ENCODE data around the gene CYP2W1.

CYP2W1 gene

GRCh38 chr7:978416-979091 is 4.4 kb upstream of the CYP2W1 start:
- Histone ChIP-seq H3K9me3 (ENCODE audit: control extremely low read depth in 1 of 5, control insufficient read depth in 4 of 5, insufficient read depth in 2 of 5, low read depth in 1 of 5, low read length in 4 of 5) (no peaks in the 10 kb centered on the region), H3K4me3 (ENCODE audit: control insufficient read depth in 1 of 7, extremely low read depth in 1 of 7, insufficient read depth in 4 of 7, low read depth in 2 of 7, low read length in 6 of 7) (no peak overlapping the region), H3K36me3 (ENCODE audit: control insufficient read depth in 4 of 4, insufficient read depth in 4 of 4, low read length in 3 of 4) (no peaks in the 10 kb centered on the region), H3K27ac (ENCODE audit: insufficient read depth in 1 of 2, low read depth in 1 of 2, low read length in 2 of 2, poor library complexity in 1 of 2, severe bottlenecking in 2 of 2) (no peak overlapping the region), H3K4me1 (ENCODE audit: control extremely low read depth in 1 of 4, control insufficient read depth in 4 of 4, insufficient read depth in 4 of 4, low read length in 3 of 4) (peaks cover 3 to 16% (median 12%) of the 10 kb centered on the region in 4 experiments), H3K27me3 (replicated peaks in 2 of 5; ENCODE audit: control insufficient read depth in 4 of 5, insufficient read depth in 5 of 5, low read length in 4 of 5) (no peaks in the 10 kb centered on the region)
- POLR2A ChIA-PET, result interaction anchor here (0.8 kb wide), 1 partner anchor 11 kb away, joined by 5 read pairs; no protein-coding TSS in a partner anchor
- 96% methylated on average over 24 of the region's 24 CpGs for WGBS (ENCODE audit: insufficient coverage)
- DNase-seq, result no peak
- CTCF ChIA-PET, result interaction anchor here (1.0 to 5.4 kb wide), 2 partner anchors 15 to 67 kb away, joined by 3 to 41 read pairs; no protein-coding TSS in a partner anchor

- Histone ChIP-seq H3K4me1 (ENCODE audit: control extremely low read depth in 1 of 4, control insufficient read depth in 4 of 4, insufficient read depth in 4 of 4, low read length in 3 of 4) (peaks cover 3 to 11% (median 9%) of the 10 kb centered on the region in 4 experiments), H3K27me3 (replicated peaks in 2 of 5; ENCODE audit: control insufficient read depth in 4 of 5, insufficient read depth in 5 of 5, low read length in 4 of 5) (no peaks in the 10 kb centered on the region), H3K4me3 (ENCODE audit: control insufficient read depth in 1 of 7, extremely low read depth in 1 of 7, insufficient read depth in 4 of 7, low read depth in 2 of 7, low read length in 6 of 7) (no peak overlapping the region), H3K27ac (ENCODE audit: insufficient read depth in 1 of 2, low read depth in 1 of 2, low read length in 2 of 2, poor library complexity in 1 of 2, severe bottlenecking in 2 of 2) (no peak overlapping the region), H3K36me3 (ENCODE audit: control insufficient read depth in 4 of 4, insufficient read depth in 4 of 4, low read length in 3 of 4) (no peaks in the 10 kb centered on the region), H3K9me3 (ENCODE audit: control extremely low read depth in 1 of 5, control insufficient read depth in 4 of 5, insufficient read depth in 2 of 5, low read depth in 1 of 5, low read length in 4 of 5) (no peaks in the 10 kb centered on the region)
- CTCF ChIA-PET, result interaction anchor here (5.4 kb wide), 1 partner anchor 14 kb away, joined by 41 read pairs; no protein-coding TSS in a partner anchor
- no peak for DNase-seq
- POLR2A ChIA-PET, result no interaction called here
- 98% methylated on average over 16 of the region's 16 CpGs for WGBS (ENCODE audit: insufficient coverage)
These were observed 3.8 kb upstream of the CYP2W1 start for GRCh38 chr7:979151-979550.

- no peak overlapping the region for H3K27ac ChIP-seq (ENCODE audit: insufficient read depth in 1 of 2, low read depth in 1 of 2, low read length in 2 of 2, poor library complexity in 1 of 2, severe bottlenecking in 2 of 2)
- ChIA-PET CTCF (interaction anchor here (5.4 kb wide), 1 partner anchor 13 kb away, joined by 41 read pairs; no protein-coding TSS in a partner anchor), POLR2A (no interaction called here)
- H3K36me3 ChIP-seq (ENCODE audit: control insufficient read depth in 4 of 4, insufficient read depth in 4 of 4, low read length in 3 of 4), result no peaks in the 10 kb centered on the region
- no peaks in the 10 kb centered on the region for H3K27me3 ChIP-seq (replicated peaks in 2 of 5; ENCODE audit: control insufficient read depth in 4 of 5, insufficient read depth in 5 of 5, low read length in 4 of 5)
- no peak overlapping the region for H3K4me3 ChIP-seq (ENCODE audit: control insufficient read depth in 1 of 7, extremely low read depth in 1 of 7, insufficient read depth in 4 of 7, low read depth in 2 of 7, low read length in 6 of 7)
- peaks cover 0 to 6% (median 4%) of the 10 kb centered on the region in 4 experiments for H3K4me1 ChIP-seq (ENCODE audit: control extremely low read depth in 1 of 4, control insufficient read depth in 4 of 4, insufficient read depth in 4 of 4, low read length in 3 of 4)
- no peaks in the 10 kb centered on the region for H3K9me3 ChIP-seq (ENCODE audit: control extremely low read depth in 1 of 5, control insufficient read depth in 4 of 5, insufficient read depth in 2 of 5, low read depth in 1 of 5, low read length in 4 of 5)
- DNase-seq, result no peak
- WGBS (ENCODE audit: insufficient coverage), result 93% methylated on average over 11 of the region's 15 CpGs
These were observed 3.0 kb upstream of the CYP2W1 start for GRCh38 chr7:979886-980571.

- H3K27ac ChIP-seq (ENCODE audit: insufficient read depth in 1 of 2, low read depth in 1 of 2, low read length in 2 of 2, poor library complexity in 1 of 2, severe bottlenecking in 2 of 2), result no peak overlapping the region
- CTCF ChIA-PET, result interaction anchor here (0.7 to 1.3 kb wide), 6 partner anchors 10 to 84 kb away, joined by 3 to 4 read pairs (median 3); no protein-coding TSS in a partner anchor
- H3K36me3 ChIP-seq (ENCODE audit: control insufficient read depth in 4 of 4, insufficient read depth in 4 of 4, low read length in 3 of 4), result no peaks in the 10 kb centered on the region
- H3K4me1 ChIP-seq (ENCODE audit: control extremely low read depth in 1 of 4, control insufficient read depth in 4 of 4, insufficient read depth in 4 of 4, low read length in 3 of 4), result peaks cover 0 to 4% (median 0%) of the 10 kb centered on the region in 4 experiments
- H3K27me3 ChIP-seq (replicated peaks in 2 of 5; ENCODE audit: control insufficient read depth in 4 of 5, insufficient read depth in 5 of 5, low read length in 4 of 5), result peaks cover 0 to 16% (median 0%) of the 10 kb centered on the region in 5 experiments
- 94% methylated on average over 15 of the region's 19 CpGs for WGBS (ENCODE audit: insufficient coverage)
- no peaks in the 10 kb centered on the region for H3K9me3 ChIP-seq (ENCODE audit: control extremely low read depth in 1 of 5, control insufficient read depth in 4 of 5, insufficient read depth in 2 of 5, low read depth in 1 of 5, low read length in 4 of 5)
- no peak overlapping the region for H3K4me3 ChIP-seq (ENCODE audit: control insufficient read depth in 1 of 7, extremely low read depth in 1 of 7, insufficient read depth in 4 of 7, low read depth in 2 of 7, low read length in 6 of 7)
- POLR2A ChIA-PET, result no interaction called here
- no peak for DNase-seq
These were observed 1.0 kb upstream of the CYP2W1 start for GRCh38 chr7:981793-982510.

GRCh38 chr7:982511-983003 is 424 bp upstream of the CYP2W1 start:
- WGBS (ENCODE audit: insufficient coverage), result 88% methylated on average over 9 of the region's 10 CpGs
- H3K27ac ChIP-seq (ENCODE audit: insufficient read depth in 1 of 2, low read depth in 1 of 2, low read length in 2 of 2, poor library complexity in 1 of 2, severe bottlenecking in 2 of 2), result no peak overlapping the region
- no peak overlapping the region for H3K4me3 ChIP-seq (ENCODE audit: control insufficient read depth in 1 of 7, extremely low read depth in 1 of 7, insufficient read depth in 4 of 7, low read depth in 2 of 7, low read length in 6 of 7)
- no peaks in the 10 kb centered on the region for H3K36me3 ChIP-seq (ENCODE audit: control insufficient read depth in 4 of 4, insufficient read depth in 4 of 4, low read length in 3 of 4)
- CTCF ChIA-PET, result interaction anchor here (0.7 to 1.3 kb wide), 5 partner anchors 10 to 85 kb away, joined by 3 to 4 read pairs (median 3); no protein-coding TSS in a partner anchor
- POLR2A ChIA-PET, result no interaction called here
- H3K4me1 ChIP-seq (ENCODE audit: control extremely low read depth in 1 of 4, control insufficient read depth in 4 of 4, insufficient read depth in 4 of 4, low read length in 3 of 4), result peaks cover 0 to 4% (median 0%) of the 10 kb centered on the region in 4 experiments
- peaks cover 0 to 21% (median under 1%) of the 10 kb centered on the region in 5 experiments for H3K27me3 ChIP-seq (replicated peaks in 2 of 5; ENCODE audit: control insufficient read depth in 4 of 5, insufficient read depth in 5 of 5, low read length in 4 of 5)
- H3K9me3 ChIP-seq (ENCODE audit: control extremely low read depth in 1 of 5, control insufficient read depth in 4 of 5, insufficient read depth in 2 of 5, low read depth in 1 of 5, low read length in 4 of 5), result no peaks in the 10 kb centered on the region
- no peak for DNase-seq

GRCh38 chr7:983616-984071 is 663 bp downstream of the CYP2W1 start:
- WGBS (ENCODE audit: insufficient coverage), result 97% methylated on average over 18 of the region's 20 CpGs
- no peak overlapping the region for H3K27ac ChIP-seq (ENCODE audit: insufficient read depth in 1 of 2, low read depth in 1 of 2, low read length in 2 of 2, poor library complexity in 1 of 2, severe bottlenecking in 2 of 2)
- H3K27me3 ChIP-seq (replicated peaks in 2 of 5; ENCODE audit: control insufficient read depth in 4 of 5, insufficient read depth in 5 of 5, low read length in 4 of 5), result peaks cover 0 to 32% (median 2%) of the 10 kb centered on the region in 5 experiments
- peaks cover 0 to 5% (median under 1%) of the 10 kb centered on the region in 4 experiments for H3K4me1 ChIP-seq (ENCODE audit: control extremely low read depth in 1 of 4, control insufficient read depth in 4 of 4, insufficient read depth in 4 of 4, low read length in 3 of 4)
- POLR2A ChIA-PET, result no interaction called here
- no peaks in the 10 kb centered on the region for H3K9me3 ChIP-seq (ENCODE audit: control extremely low read depth in 1 of 5, control insufficient read depth in 4 of 5, insufficient read depth in 2 of 5, low read depth in 1 of 5, low read length in 4 of 5)
- CTCF ChIA-PET, result no interaction called here
- DNase-seq, result no peak
- H3K36me3 ChIP-seq (ENCODE audit: control insufficient read depth in 4 of 4, insufficient read depth in 4 of 4, low read length in 3 of 4), result no peaks in the 10 kb centered on the region
- no peak overlapping the region for H3K4me3 ChIP-seq (ENCODE audit: control insufficient read depth in 1 of 7, extremely low read depth in 1 of 7, insufficient read depth in 4 of 7, low read depth in 2 of 7, low read length in 6 of 7)
